Fibroblast of the aortic adventitia (primary cell): ENCODE results near the gene OVOL1. TPM values are rescaled to one million over a fixed set of nuclear protein-coding genes. Genes with fewer than 3 reads are reported as not detected.

Source experiments
- DNase-seq: peaks from one replicate; pipeline ENCODE4 v3.0.0-alpha.2; 2010; ENCODE audit warnings: low read depth
- H3K4me3 ChIP-seq: 2 replicates; pipeline ENCODE4 v1.5.1; 2011; ENCODE audit warnings: low read depth, mild to moderate bottlenecking, control low read depth, low read length, moderate library complexity
- total RNA-seq: library from RNA; depleted of rRNA; stranded (reverse); fragments of >200 nt; gene quantifications from 2 replicates; pipeline ENCODE4 v1.2.3, GENCODE V29; 2012; ENCODE audit warnings: low replicate concordance
- TF ChIP-seq, protein P1 (sequence below): IDR thresholded peaks from 2 replicates; pipeline ENCODE4 v1.5.1; 2011; ENCODE audit warnings: mild to moderate bottlenecking, low read length, control low read depth, inconsistent platforms; ENCODE audit not compliant: insufficient read depth

Gene OVOL1
- total RNA-seq, 1 donor = not detected

DNA sequence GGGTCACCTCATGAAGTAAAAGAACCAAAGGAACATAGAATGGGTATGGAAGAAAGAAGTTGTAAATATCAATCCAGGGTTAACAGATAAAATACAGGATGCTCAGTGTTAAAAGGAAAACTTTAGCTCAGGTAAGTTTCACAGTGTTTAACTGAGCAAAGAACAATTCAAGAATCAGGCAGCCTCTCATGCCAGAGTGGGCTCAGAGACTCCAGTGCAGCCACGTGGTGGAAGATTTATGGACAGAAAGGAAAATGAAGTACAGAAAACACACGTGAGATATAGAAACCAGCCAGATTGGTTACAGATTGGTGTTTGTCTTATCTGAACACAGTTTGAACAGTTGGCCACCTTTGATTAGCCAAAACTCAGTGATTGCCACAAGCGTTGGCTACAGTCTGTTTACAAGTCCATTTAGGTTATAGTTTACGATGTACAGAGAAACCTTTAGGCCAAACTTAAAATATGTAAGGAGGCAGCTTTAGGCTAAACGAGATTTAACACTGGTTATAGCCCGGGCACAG is 15.2 kb upstream of the OVOL1 start:
- no peak overlapping the region for H3K4me3 ChIP-seq
- no peak for DNase-seq
- TF ChIP-seq, protein P1, sequence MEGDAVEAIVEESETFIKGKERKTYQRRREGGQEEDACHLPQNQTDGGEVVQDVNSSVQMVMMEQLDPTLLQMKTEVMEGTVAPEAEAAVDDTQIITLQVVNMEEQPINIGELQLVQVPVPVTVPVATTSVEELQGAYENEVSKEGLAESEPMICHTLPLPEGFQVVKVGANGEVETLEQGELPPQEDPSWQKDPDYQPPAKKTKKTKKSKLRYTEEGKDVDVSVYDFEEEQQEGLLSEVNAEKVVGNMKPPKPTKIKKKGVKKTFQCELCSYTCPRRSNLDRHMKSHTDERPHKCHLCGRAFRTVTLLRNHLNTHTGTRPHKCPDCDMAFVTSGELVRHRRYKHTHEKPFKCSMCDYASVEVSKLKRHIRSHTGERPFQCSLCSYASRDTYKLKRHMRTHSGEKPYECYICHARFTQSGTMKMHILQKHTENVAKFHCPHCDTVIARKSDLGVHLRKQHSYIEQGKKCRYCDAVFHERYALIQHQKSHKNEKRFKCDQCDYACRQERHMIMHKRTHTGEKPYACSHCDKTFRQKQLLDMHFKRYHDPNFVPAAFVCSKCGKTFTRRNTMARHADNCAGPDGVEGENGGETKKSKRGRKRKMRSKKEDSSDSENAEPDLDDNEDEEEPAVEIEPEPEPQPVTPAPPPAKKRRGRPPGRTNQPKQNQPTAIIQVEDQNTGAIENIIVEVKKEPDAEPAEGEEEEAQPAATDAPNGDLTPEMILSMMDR = no peak

DNA sequence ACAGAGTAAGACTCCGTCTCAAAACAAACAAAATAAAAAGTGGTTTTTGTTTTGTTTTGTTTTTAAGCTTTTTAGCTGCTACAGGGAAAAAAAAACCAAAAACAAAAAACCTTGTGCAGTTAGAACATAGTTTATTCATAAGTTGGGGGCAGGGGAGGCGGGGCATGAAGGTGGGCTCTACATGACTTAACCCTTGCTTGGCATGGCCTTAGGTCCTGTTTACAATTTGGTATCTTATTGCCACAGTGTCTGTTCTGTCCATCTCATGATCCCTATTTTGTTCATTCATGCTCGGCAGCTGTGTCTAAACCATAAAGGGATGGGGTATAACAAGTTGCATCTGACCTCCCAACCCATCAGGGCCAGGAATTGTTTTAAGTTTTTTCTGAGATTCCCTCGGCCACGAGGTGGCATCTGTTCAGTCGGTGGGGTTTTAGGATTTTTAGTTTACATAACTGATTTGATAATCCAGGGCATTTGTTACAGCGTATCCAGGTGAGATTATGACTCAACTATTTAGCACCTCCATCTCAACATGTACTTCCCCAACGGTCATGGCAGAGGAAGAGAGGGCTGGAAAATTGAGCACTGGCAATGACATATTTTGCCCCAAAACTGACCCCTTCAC is 13.0 kb upstream of the OVOL1 start:
- no peak for DNase-seq

DNA sequence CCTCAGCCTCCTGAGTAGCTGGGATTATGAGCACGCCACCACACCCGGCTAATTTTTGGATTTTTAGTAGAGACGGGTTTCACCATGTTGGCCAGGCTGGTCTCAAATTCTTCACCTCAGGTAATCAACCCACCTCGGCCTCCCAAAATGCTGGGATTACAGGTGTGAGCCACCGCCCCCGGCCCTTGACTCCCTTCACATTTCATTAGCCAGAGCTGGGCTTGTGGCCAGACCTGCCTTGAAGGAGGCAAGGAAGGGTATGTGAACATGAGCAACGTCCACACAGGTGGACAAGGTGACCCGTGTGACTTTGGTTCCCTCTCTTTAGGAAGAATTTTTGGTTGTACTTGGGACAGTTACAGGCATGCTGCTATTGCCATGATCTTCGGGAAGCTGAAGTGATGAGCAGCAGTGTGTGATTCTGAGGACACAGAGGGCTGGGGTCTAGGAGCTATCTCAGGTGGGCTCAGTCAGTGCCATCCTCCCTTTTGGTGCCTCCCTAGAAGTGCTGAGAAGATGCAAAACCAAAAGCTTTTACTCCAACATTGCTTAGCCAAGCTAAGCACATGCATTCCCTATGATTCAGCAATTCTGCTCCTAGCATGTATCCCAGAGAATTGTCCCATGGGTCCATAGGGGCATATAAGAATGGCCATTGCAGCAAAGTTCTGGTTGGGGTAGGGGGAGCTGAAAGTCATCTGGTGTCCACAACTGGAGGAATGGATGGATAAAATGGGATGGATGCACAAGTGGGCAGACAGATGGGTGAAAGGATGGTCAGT is 12.1 kb upstream of the OVOL1 start:
- TF ChIP-seq, protein P1 = no peak
- DNase-seq = no peak
- no peak overlapping the region for H3K4me3 ChIP-seq

More for the DNA sequence above, 13.0 kb upstream of the OVOL1 start:
- TF ChIP-seq, protein P1 = peak; percentile 10
- H3K4me3 ChIP-seq = no peak overlapping the region

DNA sequence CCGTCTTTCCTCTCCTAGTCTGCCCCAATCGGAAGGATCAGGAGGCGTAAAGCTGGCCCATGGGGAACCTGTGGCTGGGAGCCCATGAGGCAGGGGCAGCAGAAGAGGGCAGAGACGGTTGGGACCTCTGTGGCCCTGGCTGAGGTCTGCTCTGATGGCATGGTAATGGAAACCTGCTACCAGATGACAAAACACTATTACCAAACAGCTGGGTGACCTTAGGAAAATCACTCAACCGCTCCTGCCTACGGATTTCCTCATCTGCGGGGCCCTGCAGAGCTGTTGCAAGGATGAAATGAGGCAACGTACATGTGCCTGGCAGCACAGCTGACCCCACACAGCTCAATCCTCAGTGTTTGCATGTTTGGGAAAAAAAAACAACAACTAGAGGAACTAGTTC is 10.7 kb upstream of the OVOL1 start:
- no peak overlapping the region for H3K4me3 ChIP-seq
- TF ChIP-seq, protein P1 = no peak
- no peak for DNase-seq

DNA sequence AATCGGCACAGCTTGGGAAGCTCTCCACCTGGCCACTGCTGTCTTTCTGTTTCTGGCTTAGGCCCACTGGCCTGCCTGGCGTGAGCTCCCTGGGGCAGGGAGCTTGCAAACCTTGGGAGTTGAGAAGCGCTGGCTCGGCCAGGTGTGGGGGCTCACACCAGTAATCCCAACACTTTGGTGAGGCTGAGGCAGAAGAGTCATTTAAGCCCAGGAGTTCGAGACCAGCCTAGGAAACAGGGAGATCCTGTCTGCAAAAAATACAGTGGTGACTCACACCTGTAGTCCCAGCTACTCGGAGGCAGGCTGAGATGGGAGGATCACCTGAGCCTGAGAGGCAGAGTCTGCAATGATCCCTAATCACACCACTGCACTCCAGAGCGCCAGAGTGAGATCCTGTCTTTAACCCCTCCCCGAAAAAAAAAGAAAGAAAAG is 10.1 kb upstream of the OVOL1 start:
- H3K4me3 ChIP-seq = no peak overlapping the region
- TF ChIP-seq, protein P1 = no peak
- no peak for DNase-seq

DNA sequence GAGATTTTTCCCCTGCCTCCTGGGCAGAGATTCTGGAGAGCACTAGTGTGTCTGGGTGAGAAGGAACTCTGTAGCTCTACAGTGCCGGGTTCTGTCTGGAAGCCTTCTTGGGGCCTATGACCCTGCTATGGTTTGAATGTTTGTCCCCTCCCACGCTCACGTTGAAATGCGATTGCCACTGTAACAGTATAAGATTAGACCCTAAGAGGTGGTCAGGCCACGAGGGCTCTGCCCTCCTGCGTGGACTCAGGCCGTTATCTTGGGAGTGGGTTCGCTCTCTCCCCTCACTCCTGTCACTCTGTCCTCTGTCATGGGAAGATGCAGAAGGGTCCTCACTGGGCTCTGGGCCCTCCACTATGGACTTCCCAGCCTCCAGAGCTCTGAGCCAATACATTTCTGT is 9.6 kb upstream of the OVOL1 start:
- DNase-seq = no peak
- TF ChIP-seq, protein P1 = no peak
- H3K4me3 ChIP-seq = no peak overlapping the region
